HG03097 (cell line): ENCODE data around the gene RAB31.

Source experiments
- ATAC-seq: cut with Tn5 transposase; IDR thresholded peaks from one replicate; pipeline ENCODE4 v1.9.1; 2021; ENCODE audit not compliant: unreplicated experiment, low FRiP score

RAB31 gene

GRCh38 chr18:9735879-9736278, 27.8 kb downstream of the RAB31 start:
- no peak for ATAC-seq

- ATAC-seq, result no peak
These were observed 28.3 kb downstream of the RAB31 start for GRCh38 chr18:9736286-9736835.

GRCh38 chr18:9737006-9737405, 28.9 kb downstream of the RAB31 start:
- no peak for ATAC-seq

- ATAC-seq, result no peak
These were observed 29.5 kb downstream of the RAB31 start for GRCh38 chr18:9737472-9738121.

GRCh38 chr18:9738266-9738969, 30.3 kb downstream of the RAB31 start:
- no peak for ATAC-seq

- no peak for ATAC-seq
These were observed 31.4 kb downstream of the RAB31 start for GRCh38 chr18:9739516-9739915.

- no peak for ATAC-seq
These were observed 32.0 kb downstream of the RAB31 start for GRCh38 chr18:9740071-9740470.

- ATAC-seq, result no peak
These were observed 33.3 kb downstream of the RAB31 start for GRCh38 chr18:9741406-9741792.

GRCh38 chr18:9741793-9742523, 33.9 kb downstream of the RAB31 start:
- no peak for ATAC-seq

GRCh38 chr18:9742524-9743131, 34.5 kb downstream of the RAB31 start:
- ATAC-seq, result no peak

- ATAC-seq, result no peak
These were observed 35.3 kb downstream of the RAB31 start for GRCh38 chr18:9743200-9744016.

- no peak for ATAC-seq
These were observed 38.9 kb downstream of the RAB31 start for GRCh38 chr18:9746958-9747357.

GRCh38 chr18:9749611-9750010, 41.5 kb downstream of the RAB31 start:
- no peak for ATAC-seq

GRCh38 chr18:9750112-9750511, 42.0 kb downstream of the RAB31 start:
- no peak for ATAC-seq

GRCh38 chr18:9750606-9751304, 42.7 kb downstream of the RAB31 start:
- no peak for ATAC-seq

GRCh38 chr18:9751371-9752031, 43.4 kb downstream of the RAB31 start:
- ATAC-seq, result no peak

GRCh38 chr18:9753846-9754245, 45.7 kb downstream of the RAB31 start:
- no peak for ATAC-seq

- no peak for ATAC-seq
These were observed 47.0 kb downstream of the RAB31 start for GRCh38 chr18:9755110-9755509.

- ATAC-seq, result no peak
These were observed 47.5 kb downstream of the RAB31 start for GRCh38 chr18:9755615-9756014.
